NT2/D1 (cell line): Measurements from ENCODE around the gene ACP4.

Experiments used
- DNase-seq: peaks from one replicate; pipeline ENCODE4 v3.0.0-alpha.2; 2011; ENCODE audit warnings: low read depth, low spot score
- H3K27me3 ChIP-seq: 2 replicates; pipeline ENCODE4 v1.6.0; 2011; ENCODE audit warnings: mild to moderate bottlenecking; ENCODE audit not compliant: insufficient read length, insufficient read depth
- H3K36me3 ChIP-seq: 2 replicates; pipeline ENCODE4 v1.6.1; 2011; ENCODE audit warnings: mild to moderate bottlenecking, low read length, mixed read lengths; ENCODE audit not compliant: insufficient read depth, insufficient read length
- H3K4me1 ChIP-seq: 2 replicates; pipeline ENCODE4 v1.5.1; 2011; ENCODE audit not compliant: insufficient read depth, insufficient read length
- H3K4me3 ChIP-seq: 2 replicates; pipeline ENCODE4 v1.5.1; 2011; ENCODE audit warnings: low read depth; ENCODE audit not compliant: insufficient read length
- H3K9ac ChIP-seq: 2 replicates; pipeline ENCODE4 v1.6.0; 2011; ENCODE audit warnings: low read depth; ENCODE audit not compliant: insufficient read length
- H3K9me3 ChIP-seq: 2 replicates; pipeline ENCODE4 v1.5.1; 2011; ENCODE audit warnings: mild to moderate bottlenecking, low read length; ENCODE audit not compliant: insufficient read depth
- SUZ12 ChIP-seq: IDR thresholded peaks from 2 replicates; pipeline ENCODE4 v1.6.1; 2011; ENCODE audit not compliant: insufficient read length, insufficient read depth; ENCODE audit errors: extremely low read depth
- YY1 ChIP-seq: IDR thresholded peaks from 2 replicates; pipeline ENCODE4 v1.6.1; 2011; ENCODE audit not compliant: insufficient read length, insufficient read depth
- ZNF274 ChIP-seq: IDR thresholded peaks from 2 replicates; pipeline ENCODE4 v1.6.1; 2011; ENCODE audit warnings: mild to moderate bottlenecking, low read depth, low read length

The ACP4 gene

DNA sequence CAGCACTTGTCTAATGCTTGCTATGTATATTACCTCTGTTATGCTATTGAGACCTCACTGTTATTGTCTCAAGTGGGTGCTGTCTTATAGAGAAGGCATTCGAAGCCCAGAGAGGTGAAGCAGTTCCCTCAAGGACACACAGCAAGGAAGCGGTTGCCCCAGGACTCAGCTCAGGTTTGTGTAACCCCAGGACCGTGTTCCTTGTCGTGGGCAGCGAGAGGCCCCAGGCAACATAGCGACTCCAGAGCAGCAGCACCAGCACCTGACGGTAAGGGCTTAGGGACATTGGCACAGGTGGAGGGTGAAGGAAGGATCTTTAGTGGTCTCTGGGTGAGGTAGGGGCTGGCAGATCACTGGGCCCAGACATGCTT, 40.8 kb downstream of the ACP4 start:
- Histone ChIP-seq H3K4me3 (no peak overlapping the region), H3K27me3 (peaks cover 14% of the 10 kb centered on the region), H3K36me3 (no peaks in the 10 kb centered on the region)

DNA sequence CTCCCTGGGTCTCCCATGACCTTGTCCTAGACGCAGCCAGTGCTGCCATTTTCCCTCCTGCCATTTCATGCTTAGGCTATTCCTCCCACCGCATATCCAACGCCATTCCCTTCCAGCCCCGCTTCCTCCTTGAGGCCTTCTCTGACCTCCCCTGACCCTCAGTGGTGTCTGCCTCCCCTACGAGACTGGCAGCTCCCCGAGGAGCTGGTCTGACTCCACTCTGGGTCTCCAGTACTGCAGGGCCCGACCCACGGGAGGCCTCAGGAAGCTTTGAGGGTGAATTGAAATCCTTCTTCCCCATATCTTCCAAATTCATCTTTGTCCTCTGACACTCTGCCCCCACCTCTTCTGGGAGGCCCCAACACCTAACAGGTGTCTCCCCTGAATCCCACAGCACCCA, 42.5 kb downstream of the ACP4 start:
- Histone ChIP-seq H3K4me3 (no peak overlapping the region), H3K9me3 (no peaks in the 10 kb centered on the region), H3K36me3 (no peaks in the 10 kb centered on the region), H3K9ac (no peak overlapping the region), H3K27me3 (peaks cover 26% of the 10 kb centered on the region), H3K4me1 (peaks cover 9% of the 10 kb centered on the region)
- no peak for DNase-seq
- TF ChIP-seq SUZ12: no peak
- no peak for TF ChIP-seq ZNF274
- no peak for TF ChIP-seq YY1

More for the DNA sequence above, 40.8 kb downstream of the ACP4 start:
- no peaks in the 10 kb centered on the region for H3K9me3 ChIP-seq
- TF ChIP-seq ZNF274 (no peak), YY1 (no peak), SUZ12 (no peak)
- H3K4me1 ChIP-seq: peaks cover 6% of the 10 kb centered on the region
- DNase-seq: no peak
- no peak overlapping the region for H3K9ac ChIP-seq

GRCh38 chr19:50833117-50833801, 43.0 kb downstream of the ACP4 start, which contains the start of gene KLK15:
Gene KLK15, minus strand, starts transcription at chr19:50833574. Its CDS starts 2,082 bp downstream, at chr19:50831492.
- no peak for TF ChIP-seq YY1
- TF ChIP-seq SUZ12: no peak
- no peak for TF ChIP-seq ZNF274
- H3K9ac ChIP-seq: no peak within 1 kb of the TSS
- H3K4me1 ChIP-seq: peaks cover 9% of the 10 kb centered on the region
- no peaks in the 10 kb centered on the region for H3K36me3 ChIP-seq
- no peaks in the 10 kb centered on the region for H3K9me3 ChIP-seq
- no peak for DNase-seq
- no peak within 1 kb of the TSS for H3K4me3 ChIP-seq
- H3K27me3 ChIP-seq: peaks cover 26% of the 10 kb centered on the region

GRCh38 chr19:50833802-50834167, 43.6 kb downstream of the ACP4 start:
- H3K4me3 ChIP-seq: no peak overlapping the region
- no peak for DNase-seq
- no peak for TF ChIP-seq YY1

DNA sequence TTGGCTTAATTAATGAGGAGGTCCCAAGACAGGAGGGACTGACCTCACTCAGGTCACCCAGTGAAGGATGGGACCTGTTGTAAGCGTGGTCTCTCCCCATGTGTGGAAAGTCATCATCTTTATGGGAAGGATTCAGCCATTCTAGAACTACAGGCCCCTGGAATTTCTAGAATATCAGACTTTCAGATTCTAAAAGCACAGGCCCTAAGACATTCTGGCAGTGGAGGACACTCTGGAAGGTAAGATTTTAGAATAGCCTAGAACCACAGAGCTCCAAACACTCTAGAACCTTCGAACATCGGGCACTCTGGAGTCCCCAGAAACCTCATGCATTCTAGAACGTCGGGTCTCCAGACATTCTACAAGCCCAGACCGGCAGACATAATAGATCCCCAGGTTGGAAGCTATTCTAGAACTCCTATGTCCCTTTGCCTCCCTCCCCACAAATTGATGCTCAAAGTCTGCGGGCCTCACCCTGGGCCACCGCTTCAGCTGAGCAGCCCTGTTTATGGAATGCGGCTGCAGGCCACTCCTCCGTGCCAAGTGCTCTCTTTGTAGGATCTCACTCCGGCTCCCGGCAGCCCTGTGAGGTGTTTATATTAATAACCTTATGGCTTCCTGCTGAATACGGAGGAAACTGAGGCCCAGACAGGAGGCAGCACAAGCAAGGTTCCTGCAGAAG, 45.0 kb downstream of the ACP4 start:
- Histone ChIP-seq H3K9me3 (no peaks in the 10 kb centered on the region), H3K4me1 (peaks cover 6% of the 10 kb centered on the region), H3K36me3 (no peaks in the 10 kb centered on the region), H3K4me3 (peak overlapping the region; percentile 72), H3K27me3 (peaks cover 37% of the 10 kb centered on the region), H3K9ac (peak overlapping the region; percentile 83)
- TF ChIP-seq ZNF274 (no peak), YY1 (no peak), SUZ12 (no peak)
- DNase-seq: no peak

More at GRCh38 chr19:50833802-50834167, 43.6 kb downstream of the ACP4 start:
- H3K36me3 ChIP-seq: no peaks in the 10 kb centered on the region
- peaks cover 26% of the 10 kb centered on the region for H3K27me3 ChIP-seq
- peaks cover 9% of the 10 kb centered on the region for H3K4me1 ChIP-seq
- no peak overlapping the region for H3K9ac ChIP-seq
- no peaks in the 10 kb centered on the region for H3K9me3 ChIP-seq

DNA sequence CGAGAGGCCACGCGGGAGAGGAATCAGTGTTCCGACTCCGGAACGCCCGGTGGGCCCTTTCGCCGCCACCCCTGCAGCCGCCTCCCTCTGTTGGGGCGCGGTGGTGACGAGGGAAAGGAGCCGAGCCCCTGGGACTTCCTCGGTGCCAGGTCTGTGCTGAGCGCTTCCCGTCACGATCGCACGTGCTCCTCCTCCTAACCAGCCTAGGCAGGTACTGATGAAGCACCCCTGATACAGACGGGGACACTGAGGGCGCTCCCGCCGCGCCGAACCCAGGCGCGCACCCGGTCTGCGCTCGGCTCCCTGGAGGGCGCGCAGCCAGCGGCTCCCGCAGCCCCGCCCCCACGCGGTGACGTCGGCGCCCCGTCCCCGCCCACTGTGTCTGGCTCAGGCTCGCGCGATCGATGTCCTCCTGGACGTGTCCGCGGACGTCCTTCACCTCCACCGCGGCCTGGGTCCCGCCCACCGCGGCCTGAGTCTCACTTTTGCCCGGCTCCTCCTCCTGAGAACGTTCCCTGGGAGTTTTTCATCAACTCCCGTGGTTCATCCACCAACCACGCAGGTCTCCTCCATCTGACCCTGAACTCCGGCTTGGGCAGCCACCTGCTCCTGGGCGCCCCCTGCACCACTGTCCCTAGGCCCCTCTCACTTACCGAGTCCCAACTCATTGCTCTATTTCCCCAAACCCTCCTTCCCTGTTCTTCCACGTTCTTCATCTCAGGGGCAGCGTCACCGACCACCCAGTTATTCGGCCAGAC, 45.7 kb downstream of the ACP4 start:
- Histone ChIP-seq H3K27me3 (peaks cover 44% of the 10 kb centered on the region), H3K36me3 (no peaks in the 10 kb centered on the region), H3K4me1 (peaks cover 2% of the 10 kb centered on the region), H3K9ac (peak overlapping the region; percentile 83), H3K9me3 (no peaks in the 10 kb centered on the region), H3K4me3 (peak overlapping the region; percentile 72)
- DNase-seq: no peak
- TF ChIP-seq SUZ12: no peak
- TF ChIP-seq YY1: no peak
- TF ChIP-seq ZNF274: no peak

GRCh38 chr19:50836543-50837195, 46.5 kb downstream of the ACP4 start:
- H3K9ac ChIP-seq: peak overlapping the region; percentile 83
- peaks cover 2% of the 10 kb centered on the region for H3K4me1 ChIP-seq
- H3K4me3 ChIP-seq: peak overlapping the region; percentile 72
- peaks cover 51% of the 10 kb centered on the region for H3K27me3 ChIP-seq
- no peaks in the 10 kb centered on the region for H3K9me3 ChIP-seq
- TF ChIP-seq ZNF274 (no peak), SUZ12 (no peak), YY1 (no peak)
- no peak for DNase-seq
- H3K36me3 ChIP-seq: no peaks in the 10 kb centered on the region
